ENCODE results near the gene MARK3. TPM values are rescaled to one million over a fixed set of nuclear protein-coding genes. Genes with fewer than 3 reads are reported as not detected.
"Not testable (repeated sequence)": the region's sequence is repeated elsewhere in the genome, so short reads cannot be mapped to it uniquely, and the experiment has no call there.

Gene MARK3
- total and polyA plus RNA-seq, 2 of the 13 experiments (the other 11 are each of a cell fraction or from before 2014, with no cell fraction given) = 47.7 to 56.6 TPM

- peak; percentile 43; the same call in 1 of the 2 replicates for TF ChIP-seq KDM2A (CRISPR knock-in tag; IDR thresholded peaks at IDR 0.05; ENCODE audit: borderline replicate concordance, low read depth)
- peak; percentile 68 for TF ChIP-seq POLR2AphosphoS5 (IDR thresholded peaks at IDR 0.05; ENCODE audit: low read depth, low read length)
- TF ChIP-seq MED1 (CRISPR knock-in tag; IDR thresholded peaks at IDR 0.05) = peak; percentile 75
- TF ChIP-seq PHF20 (CRISPR knock-in tag; IDR thresholded peaks at IDR 0.05) = 0 out of 2 replicates have a peak, but pooled peaks have one; percentile 8
- peak; percentile 50; the same call in 1 of the 2 replicates for TF ChIP-seq KLF12 (CRISPR knock-in tag; IDR thresholded peaks at IDR 0.05; ENCODE audit: borderline replicate concordance)
- peak; percentile 74; the same call in 1 of the 2 replicates for TF ChIP-seq ZNF766 (CRISPR knock-in tag; IDR thresholded peaks at IDR 0.05; ENCODE audit: borderline replicate concordance)
- TF ChIP-seq ZSCAN9 (CRISPR knock-in tag; IDR thresholded peaks at IDR 0.05; ENCODE audit: borderline replicate concordance) = peak; percentile 15; the same call in 1 of the 2 replicates
- peak; percentile 91 for TF ChIP-seq BRD4 (CRISPR knock-in tag; IDR thresholded peaks at IDR 0.05)
- TF ChIP-seq SP5 (CRISPR knock-in tag; IDR thresholded peaks at IDR 0.05; ENCODE audit: borderline replicate concordance, low read depth) = peak; percentile 21; the same call in 1 of the 2 replicates
- peak; percentile 43; the same call in 1 of the 2 replicates for TF ChIP-seq KMT2A (CRISPR knock-in tag; IDR thresholded peaks at IDR 0.05)
- 0 out of 2 replicates have a peak, but pooled peaks have one; percentile 31 for TF ChIP-seq SATB2 (CRISPR knock-in tag; IDR thresholded peaks at IDR 0.05)
- TF ChIP-seq CREM (IDR thresholded peaks at IDR 0.05) = 0 out of 2 replicates have a peak, but pooled peaks have one; percentile 20
- TF ChIP-seq CREM (CRISPR knock-in tag; IDR thresholded peaks at IDR 0.05); FOXP1 (IDR thresholded peaks at IDR 0.05): not testable (repeated sequence)
- TF ChIP-seq ZNF430 (CRISPR knock-in tag; IDR thresholded peaks at IDR 0.05) = peak; percentile 11; the same call in 1 of the 2 replicates
- TF ChIP-seq SIX1 (CRISPR knock-in tag; IDR thresholded peaks at IDR 0.05; ENCODE audit: borderline replicate concordance) = peak; percentile 61; the same call in 1 of the 2 replicates
- TF ChIP-seq FOXP1 (CRISPR knock-in tag; IDR thresholded peaks at IDR 0.05) = peak; percentile 38; the same call in 1 of the 2 replicates
- 0 out of 2 replicates have a peak, but pooled peaks have one; percentile 40 for TF ChIP-seq ZNF34 (CRISPR knock-in tag; IDR thresholded peaks at IDR 0.05; ENCODE audit: borderline replicate concordance)
- peak; percentile 14; the same call in 1 of the 2 replicates for TF ChIP-seq ZNF350 (CRISPR knock-in tag; IDR thresholded peaks at IDR 0.05; ENCODE audit: borderline replicate concordance, low read depth)
- TF ChIP-seq HOXA3 (CRISPR knock-in tag; IDR thresholded peaks at IDR 0.05) = peak; percentile 70; the same call in 1 of the 2 replicates
- TF ChIP-seq YEATS4 (CRISPR knock-in tag; IDR thresholded peaks at IDR 0.05; ENCODE audit: borderline replicate concordance) = peak; percentile 59; the same call in 1 of the 2 replicates
- TF ChIP-seq ZNF138 (CRISPR knock-in tag; IDR thresholded peaks at IDR 0.05; ENCODE audit: low read depth) = 0 out of 2 replicates have a peak, but pooled peaks have one; percentile 48
- TF ChIP-seq ZNF772 (CRISPR knock-in tag; IDR thresholded peaks at IDR 0.05) = peak; percentile 73
- 0 out of 2 replicates have a peak, but pooled peaks have one; percentile 16 for TF ChIP-seq NFKB2 (CRISPR knock-in tag; IDR thresholded peaks at IDR 0.05; ENCODE audit: borderline replicate concordance)
- TF ChIP-seq ZNF256 (CRISPR knock-in tag; conservative IDR thresholded peaks at IDR 0.05) = 0 out of 2 replicates have a peak, but pooled peaks have one; percentile 28
- TF ChIP-seq POLR2G (IDR thresholded peaks at IDR 0.05; ENCODE audit: low read depth, low read length) = peak; percentile 57; the same call in 1 of the 2 replicates
- TF ChIP-seq HDAC1 (CRISPR knock-in tag; IDR thresholded peaks at IDR 0.05) = 0 out of 2 replicates have a peak, but pooled peaks have one; percentile 18
- TF ChIP-seq ZNF292 (CRISPR knock-in tag; IDR thresholded peaks at IDR 0.05; ENCODE audit: borderline replicate concordance, low read depth) = peak; percentile 71; the same call in 1 of the 2 replicates
- TF ChIP-seq SNAPC2 (CRISPR knock-in tag; IDR thresholded peaks at IDR 0.05) = 0 out of 2 replicates have a peak, but pooled peaks have one; percentile 31
- TF ChIP-seq MIER2 (CRISPR knock-in tag; IDR thresholded peaks at IDR 0.05) = 0 out of 2 replicates have a peak, but pooled peaks have one; percentile 32
- 0 out of 2 replicates have a peak, but pooled peaks have one; percentile 6 for TF ChIP-seq HNF4A (CRISPR knock-in tag; IDR thresholded peaks at IDR 0.05)
- peak; percentile 31; the same call in 1 of the 2 replicates for TF ChIP-seq ERF (CRISPR knock-in tag; IDR thresholded peaks at IDR 0.05)
Measured at GRCh38 chr14:103525430-103526246, 140.4 kb downstream of the MARK3 start (continued).
